NCI-H2196 treated with DMSO at 0.1 percent for 48 hours (cell line): ENCODE data around the gene CCL27.

Source experiments
- DNase-seq: peaks from one replicate; lab custom pipeline; 2025; ENCODE audit not compliant: unreplicated experiment; lab: John Stamatoyannopoulos, UW

CCL27 gene

DNA sequence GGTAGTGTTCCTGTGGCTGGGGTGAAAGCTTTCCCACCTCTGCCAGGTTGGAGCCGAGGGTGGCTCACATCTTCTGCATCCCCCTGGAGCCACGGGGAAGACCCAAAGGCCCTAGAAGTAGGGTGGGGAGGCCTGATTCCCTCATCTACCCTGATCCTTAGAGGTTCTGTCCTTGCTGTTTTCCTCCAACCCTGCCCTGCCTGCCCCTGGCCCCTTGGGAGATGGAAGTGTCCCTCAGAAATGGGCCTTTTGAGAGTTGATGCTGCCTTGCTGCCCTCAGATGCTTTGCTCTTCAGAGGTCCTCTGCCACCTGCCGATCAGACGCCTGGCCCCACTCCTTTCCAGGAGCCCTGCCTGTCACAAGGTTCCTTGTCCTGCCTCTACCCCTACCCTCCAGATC lies 22.4 kb upstream of the CCL27 start:
- no peak for DNase-seq

DNA sequence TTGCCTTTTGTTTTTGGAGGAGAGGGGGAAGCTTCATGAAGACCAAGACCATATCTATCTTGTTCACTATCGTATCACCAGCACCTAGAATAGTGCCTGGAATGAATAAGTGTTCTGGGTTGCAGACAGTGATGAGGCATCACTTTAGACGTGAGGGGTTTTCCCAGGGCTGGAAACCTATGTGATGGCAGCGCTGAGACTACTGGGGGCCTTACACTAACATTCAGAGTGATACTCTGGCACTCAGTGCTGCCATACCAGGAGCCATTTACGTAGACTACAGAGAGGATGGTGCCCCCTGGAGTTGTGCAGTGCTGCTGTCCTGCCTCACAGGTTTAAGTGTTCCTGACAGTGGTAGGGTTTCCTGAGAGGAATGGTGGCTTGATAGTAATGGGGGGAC lies 21.7 kb upstream of the CCL27 start:
- DNase-seq, result no peak

DNA sequence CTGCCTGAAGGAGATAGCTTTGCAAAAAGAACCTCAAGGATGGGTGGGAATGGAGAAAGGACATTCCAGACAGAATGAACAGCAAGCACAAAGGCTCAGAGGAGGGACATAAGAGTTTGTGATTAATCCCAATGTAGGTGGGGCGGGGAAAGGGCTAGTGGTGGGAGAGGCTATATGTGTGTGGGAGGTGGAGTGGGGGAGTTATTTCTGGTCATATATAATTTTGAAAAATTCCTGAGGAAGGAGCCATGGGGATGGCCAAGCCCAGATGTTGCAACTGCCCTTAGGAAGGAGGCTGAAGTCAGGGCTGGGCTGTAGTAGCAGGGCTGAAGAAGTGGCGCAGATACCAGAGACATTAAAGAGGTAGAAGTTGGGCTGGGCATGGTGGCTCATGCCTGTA lies 13.4 kb upstream of the CCL27 start:
- DNase-seq, result no peak

DNA sequence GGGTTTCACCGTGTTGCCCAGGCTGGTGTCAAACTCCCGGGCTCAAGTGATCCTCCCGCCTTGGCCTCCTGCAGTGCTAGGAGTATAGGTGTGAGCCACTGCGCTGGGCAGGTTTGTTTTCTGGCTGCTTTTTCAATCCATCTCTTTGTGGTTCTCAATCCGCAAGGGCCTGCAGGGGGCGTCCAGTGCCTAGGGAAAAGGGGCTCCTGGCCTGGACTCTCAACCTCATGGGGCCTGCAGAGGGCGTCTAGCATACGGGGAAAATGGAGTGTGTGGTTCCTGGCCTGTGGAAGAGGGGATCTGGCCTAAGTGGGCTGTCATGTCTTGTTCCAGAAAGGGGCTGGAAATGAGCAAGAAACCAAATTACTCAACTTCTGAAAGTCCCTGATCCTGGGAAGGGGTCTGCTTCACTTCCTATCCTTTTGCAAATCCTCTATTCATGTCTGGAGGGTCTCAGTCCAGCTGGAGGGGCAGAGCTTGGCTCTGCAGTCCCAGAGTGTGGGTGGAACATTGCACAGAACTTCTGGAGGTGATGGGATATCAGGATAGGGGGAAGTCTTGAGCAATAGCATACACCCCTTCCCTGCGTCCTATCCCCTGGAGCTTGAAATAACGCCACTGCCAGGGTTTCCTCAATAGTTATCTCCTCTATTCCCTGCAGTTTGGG lies 12.7 kb upstream of the CCL27 start:
- DNase-seq, result peak; percentile 45

DNA sequence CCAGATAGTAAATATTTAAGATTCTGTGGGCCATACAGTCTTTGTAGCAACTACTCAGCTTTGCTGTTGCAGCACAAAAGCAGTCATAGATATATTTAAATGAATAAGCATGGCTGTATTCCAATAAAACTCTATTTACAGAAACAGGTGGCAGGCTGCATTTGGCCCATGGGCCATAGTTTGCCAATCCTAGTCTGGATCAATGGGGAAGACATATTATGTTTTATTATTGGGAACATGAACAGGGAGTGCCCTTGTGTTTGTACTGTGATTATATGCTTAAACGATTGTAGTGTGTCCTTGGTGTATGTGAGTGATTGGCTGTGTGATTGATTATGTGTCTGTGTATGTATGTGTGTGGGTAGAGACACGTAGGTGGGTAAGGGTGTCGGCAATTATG lies 12.0 kb upstream of the CCL27 start:
- DNase-seq, result no peak

DNA sequence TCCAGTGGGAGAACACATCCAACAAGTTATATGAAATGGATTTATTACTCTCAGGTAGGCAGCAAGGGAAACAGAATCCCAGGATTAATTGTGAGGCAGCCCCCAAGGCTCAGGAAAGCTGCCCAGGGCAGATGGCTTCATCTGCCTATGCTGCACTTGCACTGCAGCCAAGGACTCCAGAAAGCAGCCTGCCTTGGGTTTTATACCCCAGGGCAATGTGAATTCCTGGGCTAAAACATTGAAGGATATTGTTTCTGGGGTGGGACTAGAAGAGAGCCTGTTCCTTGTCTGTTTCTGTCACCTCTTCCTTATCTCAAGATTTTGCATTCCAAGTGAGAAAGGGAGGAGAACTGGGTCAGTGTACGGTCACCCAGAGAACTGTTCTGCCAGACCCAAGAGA lies 8.8 kb upstream of the CCL27 start:
- no peak for DNase-seq

DNA sequence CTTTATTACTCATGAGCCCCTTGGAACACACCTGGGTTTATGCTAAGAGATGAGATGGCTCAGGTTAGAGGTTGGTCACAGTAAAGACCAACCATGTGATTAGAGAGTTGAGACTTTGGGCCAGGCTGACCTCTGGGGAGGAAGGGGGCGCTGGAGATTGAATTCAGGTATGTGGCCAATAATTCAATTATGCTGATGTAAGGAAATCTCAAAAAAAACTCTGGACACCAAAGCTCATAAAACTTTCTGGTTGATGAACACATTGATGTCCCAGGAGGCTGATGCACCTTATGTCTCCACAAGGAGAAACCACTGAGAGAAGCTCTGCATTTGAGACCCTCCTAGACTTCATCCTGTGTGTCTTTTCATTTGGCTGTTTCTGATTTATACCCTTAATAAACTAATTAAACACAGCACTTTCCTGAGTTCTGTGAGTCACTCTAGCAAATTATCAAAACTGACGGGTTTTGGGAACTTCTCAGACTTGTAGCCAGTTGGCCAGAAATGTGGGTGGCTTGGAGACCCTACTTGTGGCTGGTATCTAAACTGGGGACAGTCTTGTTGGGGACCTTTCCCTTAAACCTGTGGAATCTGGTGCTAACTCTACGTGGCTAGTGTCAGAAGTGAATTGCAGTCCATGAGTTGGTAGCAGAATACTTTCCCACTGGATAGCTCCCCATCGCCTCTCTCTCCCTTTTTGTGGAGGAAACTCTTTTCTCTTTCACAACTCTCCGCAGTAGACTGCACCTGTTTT lies 7.5 kb upstream of the CCL27 start:
- DNase-seq, result no peak

DNA sequence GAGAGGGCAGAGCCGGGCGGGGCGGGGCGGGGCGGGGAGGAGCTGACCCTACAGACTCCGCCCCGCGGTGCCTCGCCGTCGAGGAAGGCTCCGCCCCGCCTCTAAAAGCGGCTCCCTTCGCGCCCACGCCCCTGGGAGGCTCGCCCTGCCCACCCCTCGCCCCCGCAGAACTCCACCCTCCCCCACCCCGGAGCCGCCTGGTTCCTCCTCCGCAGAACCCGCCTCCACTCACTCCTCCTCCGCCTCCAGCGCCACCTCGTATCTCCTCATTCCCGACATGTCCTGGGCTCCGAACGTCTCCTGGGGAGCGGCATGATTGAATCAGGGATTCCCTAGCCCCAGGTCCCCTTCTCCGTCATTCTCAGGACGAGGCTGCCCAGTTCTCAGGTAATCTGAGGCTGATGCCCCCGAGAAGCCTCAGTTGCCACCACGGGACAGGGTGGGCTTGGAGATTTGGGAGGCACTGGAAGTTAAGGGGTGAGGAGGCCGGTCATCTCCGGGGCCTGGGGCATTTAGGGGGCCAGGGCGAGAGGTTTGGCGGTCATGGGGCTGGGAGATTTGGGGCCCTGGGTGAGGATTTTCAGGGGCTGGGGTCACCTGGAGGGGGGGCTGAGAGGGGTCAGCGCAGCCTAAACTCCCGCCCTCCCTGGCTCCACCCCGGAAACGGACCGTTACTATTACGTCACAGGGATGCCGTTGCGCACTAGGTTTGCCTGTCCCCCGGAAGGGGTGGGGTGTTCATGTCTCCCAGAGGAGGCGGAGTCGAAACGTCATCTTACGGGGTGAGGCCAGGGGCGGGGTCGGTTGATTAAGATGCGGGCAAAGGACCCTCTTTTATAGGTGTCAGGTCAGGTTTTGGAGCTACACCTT lies 3.2 kb upstream of the CCL27 start:
- DNase-seq, result peak; percentile 87

DNA sequence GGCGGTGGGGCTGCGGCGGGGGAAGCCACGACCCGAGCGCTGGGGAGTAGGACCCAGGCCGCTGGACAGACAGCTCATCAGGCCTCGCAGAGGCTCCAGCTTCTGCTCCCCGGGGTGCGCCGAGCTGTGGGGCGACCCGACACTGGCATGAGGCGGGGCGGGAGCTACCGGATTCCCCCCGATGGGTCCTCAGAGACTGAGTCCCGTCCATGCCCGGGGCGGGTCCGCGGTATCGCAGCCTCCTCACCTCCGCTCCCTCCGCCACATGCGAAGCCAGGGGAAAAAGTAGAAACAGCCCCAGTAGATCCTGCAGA lies 2.6 kb upstream of the CCL27 start:
- DNase-seq, result no peak

DNA sequence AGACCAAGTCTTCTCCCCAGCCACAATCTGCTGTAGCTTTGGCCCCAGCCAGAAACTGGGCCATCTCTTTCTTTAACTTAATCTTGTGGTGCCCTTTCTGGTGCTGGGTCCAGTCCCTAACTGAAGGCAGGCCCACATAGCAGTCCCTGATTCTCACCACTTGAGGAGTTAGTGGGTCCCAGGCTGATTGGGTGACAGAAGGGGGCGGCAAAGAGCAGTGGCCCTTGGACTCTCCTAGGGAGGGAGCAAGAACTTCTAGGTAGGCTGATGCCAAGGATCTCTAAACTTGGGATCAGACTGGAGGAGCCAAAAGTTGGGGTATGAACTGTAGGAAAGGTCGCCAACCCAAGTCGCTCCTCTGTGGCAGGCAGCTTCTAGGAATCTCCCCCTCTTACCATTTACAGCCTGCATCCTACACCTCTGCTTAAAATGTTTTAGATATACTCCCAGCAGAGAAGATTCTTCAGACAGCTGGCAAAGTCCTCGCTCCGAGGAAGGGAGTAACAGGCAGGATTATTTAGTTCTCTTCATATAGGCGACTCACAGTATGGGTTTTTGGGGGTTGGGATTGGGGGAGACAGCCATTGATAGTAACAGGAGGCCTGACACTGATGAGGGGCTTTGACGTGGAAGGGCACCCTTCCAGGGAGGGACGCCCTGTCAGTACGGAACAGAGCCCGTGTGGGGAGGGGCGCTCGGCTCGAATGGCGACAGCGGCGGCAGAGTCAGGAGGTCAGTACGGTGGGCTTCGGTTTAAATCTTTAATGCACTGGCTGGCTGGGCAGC lies 2.0 kb upstream of the CCL27 start:
- DNase-seq, result no peak

DNA sequence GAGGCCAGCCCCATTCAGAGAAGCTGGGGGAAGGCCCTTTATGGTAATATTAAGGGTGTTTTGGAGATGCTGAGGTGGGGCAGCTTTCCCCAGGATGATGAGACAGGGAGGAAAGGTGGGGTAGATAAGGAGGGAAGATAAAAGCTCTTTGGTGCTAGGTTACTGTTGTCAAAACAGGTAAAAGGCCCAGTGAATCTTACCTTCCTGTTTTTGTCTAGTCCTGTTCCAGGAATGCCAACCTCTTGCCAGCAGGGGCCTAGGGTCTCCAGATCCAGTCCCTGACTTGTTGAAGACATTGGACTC lies 797 bp upstream of the CCL27 start:
- DNase-seq, result no peak

DNA sequence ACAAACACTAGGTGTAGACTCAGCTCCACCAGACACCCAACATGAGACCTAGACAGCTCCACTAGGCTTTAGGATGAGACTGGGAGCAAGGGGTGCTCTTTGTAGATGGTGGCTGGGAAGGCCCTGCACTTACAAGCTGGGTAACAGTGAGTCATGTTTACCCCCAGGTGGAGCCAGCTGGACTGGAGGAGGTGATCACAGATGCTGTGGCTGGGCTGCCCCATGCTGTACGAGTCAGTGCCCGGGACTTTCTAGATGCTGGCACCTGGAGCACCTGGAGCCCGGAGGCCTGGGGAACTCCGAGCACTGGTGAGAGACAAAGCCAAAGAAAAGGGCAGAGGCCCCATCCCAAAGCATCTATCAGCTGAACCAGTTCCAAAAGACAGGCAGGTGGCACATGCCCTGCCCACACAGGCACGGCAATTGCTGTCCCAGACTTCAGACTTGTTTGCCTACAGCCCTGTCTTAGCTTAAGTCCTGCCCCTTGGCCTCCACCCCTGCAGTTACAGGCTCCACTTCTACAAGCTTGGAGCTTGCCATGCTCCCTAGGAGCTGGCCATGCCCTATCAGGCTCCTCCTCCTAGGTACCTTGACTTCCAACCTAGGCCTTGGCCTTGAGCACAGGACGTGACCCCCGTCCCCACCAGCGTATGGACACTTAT lies 2.7 kb downstream of the CCL27 start:
- peak; percentile 81 for DNase-seq

DNA sequence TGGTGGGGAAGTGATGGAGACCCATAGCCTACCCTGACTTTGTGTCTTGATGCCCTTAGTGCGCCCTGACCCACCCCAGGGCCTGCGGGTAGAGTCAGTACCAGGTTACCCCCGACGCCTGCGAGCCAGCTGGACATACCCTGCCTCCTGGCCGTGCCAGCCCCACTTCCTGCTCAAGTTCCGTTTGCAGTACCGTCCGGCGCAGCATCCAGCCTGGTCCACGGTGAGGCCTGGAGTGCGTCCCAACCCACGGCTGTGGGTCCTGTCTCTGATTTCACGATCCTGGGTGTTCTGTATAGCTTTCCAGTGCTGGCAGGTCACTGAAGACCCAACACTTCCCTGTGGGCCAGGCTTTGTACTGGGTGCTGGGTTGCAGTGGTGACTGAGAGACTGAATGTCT lies 4.0 kb downstream of the CCL27 start:
- DNase-seq, result no peak

DNA sequence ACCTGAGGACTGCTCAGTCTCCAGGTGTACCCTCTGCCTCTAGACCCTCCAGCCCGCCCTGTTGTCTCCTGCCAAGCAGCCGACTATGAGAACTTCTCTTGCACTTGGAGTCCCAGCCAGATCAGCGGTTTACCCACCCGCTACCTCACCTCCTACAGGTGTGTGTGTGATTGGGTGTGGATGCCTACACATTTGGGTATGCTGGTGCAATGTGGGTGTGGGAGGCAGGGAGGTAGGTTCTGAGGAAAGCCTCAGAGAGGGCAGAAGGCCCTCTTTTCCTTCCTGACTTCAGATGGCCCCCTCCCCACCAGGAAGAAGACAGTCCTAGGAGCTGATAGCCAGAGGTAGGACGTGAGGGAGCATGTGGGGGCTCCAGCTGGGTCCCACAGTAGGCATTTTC lies 5.5 kb downstream of the CCL27 start:
- no peak for DNase-seq

DNA sequence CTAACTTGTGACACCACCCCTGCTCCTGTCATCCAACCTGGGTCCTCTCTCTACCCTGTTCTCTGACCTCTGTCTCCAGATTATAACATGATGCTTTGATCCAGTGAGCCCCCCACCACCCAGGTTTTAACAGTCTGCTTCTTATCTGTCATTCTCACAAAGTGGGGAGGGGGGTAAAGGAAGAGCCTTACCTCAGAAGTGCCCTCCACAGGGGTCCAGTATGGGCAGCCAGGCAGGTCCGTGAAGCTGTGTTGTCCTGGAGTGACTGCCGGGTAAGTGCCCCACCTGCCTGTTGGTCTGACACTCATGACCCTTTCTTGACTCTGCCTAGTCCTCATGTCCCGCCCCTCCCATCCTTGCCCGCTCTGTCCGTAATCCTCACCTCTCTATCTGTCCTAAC lies 7.1 kb downstream of the CCL27 start:
- no peak for DNase-seq

DNA sequence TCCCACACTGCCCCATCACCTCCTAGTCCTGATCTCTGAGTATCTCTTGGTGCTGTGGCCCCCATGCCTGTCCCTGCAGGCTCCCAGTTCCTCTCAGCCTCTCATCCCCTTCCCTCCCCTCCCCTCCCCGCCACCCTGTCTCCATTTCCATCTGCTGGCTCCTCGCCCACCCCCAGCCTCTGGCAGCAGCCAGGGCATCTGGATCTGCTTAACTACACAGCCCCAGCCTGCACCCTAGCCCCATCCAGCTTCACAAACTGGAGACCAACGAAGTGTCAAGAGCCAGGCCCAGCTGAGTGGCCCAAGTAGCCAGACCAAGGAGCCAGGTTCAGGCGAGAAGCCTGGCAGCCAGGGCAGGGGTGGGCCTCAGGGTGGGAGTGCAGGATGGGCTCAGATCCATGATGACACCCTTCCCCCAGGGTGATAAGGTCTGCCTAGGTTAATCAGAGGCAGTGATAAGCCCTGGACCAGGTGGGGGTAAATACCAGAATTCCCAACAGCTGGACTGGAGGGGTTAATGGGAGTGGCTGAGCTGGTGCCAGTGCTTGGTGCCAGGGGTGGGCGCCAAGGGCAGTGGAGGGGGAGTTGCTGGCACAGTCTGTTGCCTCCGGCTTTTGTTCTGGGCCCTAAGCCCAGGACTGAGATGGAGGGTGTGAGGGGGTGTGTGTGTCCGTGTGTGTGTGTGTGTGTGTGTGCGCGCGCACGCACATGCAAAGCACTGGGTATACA lies 8.0 kb downstream of the CCL27 start:
- peak; percentile 35 for DNase-seq

DNA sequence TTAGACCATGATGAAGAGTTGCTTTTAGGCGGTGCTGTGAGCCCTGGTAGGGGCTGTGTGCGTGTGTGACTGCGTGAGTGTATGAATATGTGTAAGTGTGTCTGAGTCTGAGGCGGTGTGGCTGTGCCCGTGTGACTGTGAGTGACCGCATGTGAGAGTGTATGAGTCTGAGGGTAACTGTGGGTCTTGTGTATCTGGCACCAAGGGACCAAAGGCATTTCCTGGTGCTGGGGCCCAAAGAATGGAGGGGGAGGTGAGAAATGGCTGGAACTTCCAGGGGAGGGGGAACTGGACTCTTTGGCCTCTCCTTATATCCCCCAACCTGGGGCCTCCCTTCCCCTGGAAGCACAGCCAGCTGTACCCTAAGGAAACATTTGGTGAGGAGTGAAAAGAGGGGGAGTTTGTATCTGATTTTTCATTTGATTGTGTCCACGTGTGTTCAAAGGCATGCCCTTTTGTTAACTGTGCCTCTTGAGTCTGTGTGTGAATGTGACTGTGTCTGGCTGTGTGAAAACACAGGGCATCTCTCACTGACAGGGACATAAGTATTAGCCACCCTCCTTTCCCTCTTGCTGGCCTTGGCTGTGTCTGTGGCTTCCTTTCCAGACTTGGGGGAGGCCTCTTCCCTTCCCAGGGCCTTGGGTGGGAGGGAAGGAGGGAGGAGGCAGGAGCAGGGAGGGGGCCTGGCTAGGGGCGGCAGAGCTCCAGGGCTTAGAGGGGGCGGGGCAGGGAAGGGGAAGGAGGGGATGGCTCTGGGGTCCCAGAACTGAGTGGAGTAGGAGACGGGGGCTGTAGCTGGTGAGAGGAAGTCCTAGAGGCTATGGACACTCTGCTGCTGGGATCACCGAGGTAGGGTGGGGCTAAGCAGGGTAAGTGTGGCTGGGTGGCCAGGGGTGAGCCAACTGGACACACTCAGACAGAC lies 9.0 kb downstream of the CCL27 start:
- no peak for DNase-seq

DNA sequence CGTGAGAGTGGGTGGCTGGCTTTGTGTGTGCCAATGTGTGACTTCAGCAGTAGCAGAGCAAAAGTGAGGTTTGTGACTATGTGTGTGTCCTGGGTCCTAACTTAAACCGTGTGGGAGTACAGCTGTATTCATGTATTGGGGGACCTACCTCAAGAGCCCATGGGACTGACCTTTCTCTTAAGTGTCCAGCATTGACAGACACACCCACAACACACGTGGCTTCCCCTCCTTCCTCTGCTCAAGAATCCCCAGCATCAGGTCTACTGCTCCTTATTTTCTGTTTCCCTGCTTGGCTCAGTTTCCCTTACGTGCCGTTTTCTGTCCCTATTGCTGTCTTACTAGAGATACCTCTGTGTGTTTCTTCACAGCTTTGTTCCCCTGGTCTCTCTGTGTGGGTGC lies 9.9 kb downstream of the CCL27 start:
- DNase-seq, result no peak

DNA sequence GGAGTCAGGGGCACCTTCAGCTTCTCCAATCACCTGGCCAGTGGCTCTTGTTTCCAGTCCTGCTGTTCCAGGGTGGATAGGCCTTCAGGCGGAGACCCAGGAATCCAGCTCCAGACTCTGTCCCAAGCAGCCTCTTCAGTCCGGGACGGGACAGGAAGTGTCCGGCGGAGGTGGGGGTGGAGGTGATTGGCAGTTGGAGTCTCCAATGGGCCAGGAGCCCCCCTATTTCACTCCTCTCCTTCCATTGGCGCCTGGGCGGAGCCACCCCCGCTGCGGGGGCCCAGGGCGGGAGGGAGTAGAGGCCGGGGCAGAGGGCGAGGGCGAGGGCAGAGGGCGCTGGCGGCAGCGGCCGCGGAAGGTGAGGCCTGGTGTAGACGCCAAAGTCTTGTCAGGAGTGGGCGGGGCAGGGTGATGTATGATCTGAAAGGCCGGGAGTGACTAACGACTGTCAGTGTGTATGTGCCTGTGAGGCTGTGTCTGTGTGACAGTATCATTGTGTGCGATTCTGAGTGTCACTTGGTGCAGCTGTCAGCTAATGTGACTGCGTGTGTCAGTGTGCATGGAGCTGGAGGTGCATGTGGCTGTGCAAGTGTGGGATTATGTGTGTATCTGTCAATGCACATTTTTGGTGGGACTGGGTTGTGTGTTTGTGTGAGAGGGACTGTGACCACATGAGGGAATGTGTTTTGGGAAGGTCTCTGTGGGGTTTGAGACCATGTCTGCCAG lies 10.4 kb downstream of the CCL27 start, which contains the start of gene IL11RA:
IL11RA (plus strand) TSS at position 310 of the 726 bp plus-strand sequence. CDS start 3,033 bp downstream, outside the sequence.
- no peak for DNase-seq
